ENCODE results near the gene GPATCH2. TPM values are rescaled to one million over a fixed set of nuclear protein-coding genes. Genes with fewer than 3 reads are reported as not detected.

The GPATCH2 gene
- total RNA-seq, 1 donor from 2014 or later: 13.0 TPM

- no peak for TF ChIP-seq CTCF (conservative IDR thresholded peaks at IDR 0.05; ENCODE audit: low read depth, low read length)
- no peak overlapping the region for H3K4me3 ChIP-seq (ENCODE audit: low read depth, low read length)
Observed at GRCh38 chr1:217462666-217463065, 168.2 kb downstream of the GPATCH2 start.

GRCh38 chr1:217462159-217462558 is 168.7 kb downstream of the GPATCH2 start:
- no peak for TF ChIP-seq CTCF (conservative IDR thresholded peaks at IDR 0.05; ENCODE audit: low read depth, low read length)
- no peak for DNase-seq (ENCODE audit: low read depth)
- H3K4me3 ChIP-seq (ENCODE audit: low read depth, low read length): no peak overlapping the region

More at GRCh38 chr1:217462666-217463065, 168.2 kb downstream of the GPATCH2 start:
- DNase-seq (ENCODE audit: low read depth): no peak

GRCh38 chr1:217457016-217457415 is 173.9 kb downstream of the GPATCH2 start:
- no peak for TF ChIP-seq CTCF (conservative IDR thresholded peaks at IDR 0.05; ENCODE audit: low read depth, low read length)
- H3K4me3 ChIP-seq (ENCODE audit: low read depth, low read length): no peak overlapping the region
- DNase-seq (ENCODE audit: low read depth): no peak

- TF ChIP-seq CTCF (conservative IDR thresholded peaks at IDR 0.05; ENCODE audit: low read depth, low read length): no peak
- H3K4me3 ChIP-seq (ENCODE audit: low read depth, low read length): no peak overlapping the region
- DNase-seq (ENCODE audit: low read depth): no peak
Observed at GRCh38 chr1:217456261-217456660, 174.6 kb downstream of the GPATCH2 start.

GRCh38 chr1:217453816-217454215 is 177.1 kb downstream of the GPATCH2 start:
- no peak for TF ChIP-seq CTCF (conservative IDR thresholded peaks at IDR 0.05; ENCODE audit: low read depth, low read length)
- H3K4me3 ChIP-seq (ENCODE audit: low read depth, low read length): no peak overlapping the region
- no peak for DNase-seq (ENCODE audit: low read depth)

GRCh38 chr1:217449370-217449769 is 181.5 kb downstream of the GPATCH2 start:
- no peak for DNase-seq (ENCODE audit: low read depth)
- TF ChIP-seq CTCF (conservative IDR thresholded peaks at IDR 0.05; ENCODE audit: low read depth, low read length): no peak
- H3K4me3 ChIP-seq (ENCODE audit: low read depth, low read length): no peak overlapping the region

GRCh38 chr1:217443845-217444244 is 187.0 kb downstream of the GPATCH2 start:
- no peak overlapping the region for H3K4me3 ChIP-seq (ENCODE audit: low read depth, low read length)
- no peak for DNase-seq (ENCODE audit: low read depth)
- no peak for TF ChIP-seq CTCF (conservative IDR thresholded peaks at IDR 0.05; ENCODE audit: low read depth, low read length)
